ENCODE data around the gene ATG7. TPM values are rescaled to one million over a fixed set of nuclear protein-coding genes. Genes with fewer than 3 reads are reported as not detected.
A peak's percentile ranks its signal among the peaks of the same experiment; 100 is the strongest.

The ATG7 gene
- total RNA-seq, 1 donor from 2014 or later: 51.7 TPM

DNA sequence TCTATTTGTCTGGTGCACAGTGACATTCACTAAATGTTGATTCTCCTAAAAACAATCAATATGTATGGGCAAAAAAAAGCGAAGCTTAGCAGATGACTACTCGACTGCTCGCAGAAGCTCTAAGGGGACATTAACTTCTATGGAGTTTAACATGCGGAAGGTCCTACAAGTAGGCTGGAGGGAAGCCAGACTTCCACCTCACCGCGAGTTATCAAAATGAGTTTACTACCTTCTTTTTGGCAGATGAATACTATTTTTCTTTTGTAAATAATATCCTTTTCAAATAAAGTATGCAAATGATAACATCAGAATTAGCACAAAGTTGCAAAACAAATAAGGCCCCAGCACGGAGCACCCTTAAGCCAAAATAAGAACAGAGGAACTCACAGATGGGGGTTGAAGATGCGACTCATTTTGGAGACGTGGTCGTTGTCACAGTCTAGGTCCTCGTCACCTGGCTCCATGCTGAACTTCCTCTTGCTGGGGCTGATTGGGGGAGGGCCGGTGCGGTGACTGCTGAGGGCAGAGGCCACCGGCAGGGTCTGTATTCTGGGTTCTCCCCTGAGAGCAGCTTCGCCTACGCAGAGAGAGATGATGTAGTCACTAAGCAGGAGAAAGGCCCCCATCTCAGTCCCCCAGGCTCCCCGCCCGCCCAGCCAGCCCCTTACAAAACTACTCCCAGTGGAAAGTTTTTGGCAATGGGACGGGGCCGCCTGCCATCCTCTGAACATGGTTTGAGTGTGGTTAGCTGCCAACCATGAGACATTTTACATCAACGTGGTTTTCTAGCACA lies 329.4 kb downstream of the ATG7 start:
- Mint-ChIP-seq H3K27me3 (no peaks in the 10 kb centered on the region), H3K4me3 (peak overlapping the region; percentile 80), H3K27ac (peak overlapping the region; percentile 91), H3K36me3 (ENCODE audit: low read depth) (peaks cover 40% of the 10 kb centered on the region), H3K9me3 (no peaks in the 10 kb centered on the region), H3K4me1 (peaks cover 47% of the 10 kb centered on the region)
- peak; percentile 68 for DNase-seq
- TF ChIP-seq CTCF (IDR thresholded peaks at IDR 0.05): no peak
- ChIA-PET POLR2A (no interaction called here), CTCF (no interaction called here)
- intact Hi-C loops (cut with micrococcal nuclease): loop anchor here (1.0 kb wide), 1 partner anchor 41 kb away; no protein-coding TSS in a partner anchor
- peak; percentile 100 for ATAC-seq (ENCODE audit: low read depth)

- no peak for DNase-seq
- H3K4me3 Mint-ChIP-seq: peak overlapping the region; percentile 80
- no peaks in the 10 kb centered on the region for H3K27me3 Mint-ChIP-seq
- intact Hi-C loops (cut with micrococcal nuclease): loop anchor here (1.0 kb wide), 1 partner anchor 40 kb away; no protein-coding TSS in a partner anchor
- H3K27ac Mint-ChIP-seq: peak overlapping the region; percentile 91
- no peak for TF ChIP-seq CTCF (IDR thresholded peaks at IDR 0.05)
- ATAC-seq (ENCODE audit: low read depth): no peak
- H3K4me1 Mint-ChIP-seq: peaks cover 53% of the 10 kb centered on the region
- H3K36me3 Mint-ChIP-seq (ENCODE audit: low read depth): peaks cover 37% of the 10 kb centered on the region
- no peaks in the 10 kb centered on the region for H3K9me3 Mint-ChIP-seq
- ChIA-PET POLR2A (no interaction called here), CTCF (no interaction called here)
Measured at GRCh38 chr3:11602239-11602840, 330.1 kb downstream of the ATG7 start.

DNA sequence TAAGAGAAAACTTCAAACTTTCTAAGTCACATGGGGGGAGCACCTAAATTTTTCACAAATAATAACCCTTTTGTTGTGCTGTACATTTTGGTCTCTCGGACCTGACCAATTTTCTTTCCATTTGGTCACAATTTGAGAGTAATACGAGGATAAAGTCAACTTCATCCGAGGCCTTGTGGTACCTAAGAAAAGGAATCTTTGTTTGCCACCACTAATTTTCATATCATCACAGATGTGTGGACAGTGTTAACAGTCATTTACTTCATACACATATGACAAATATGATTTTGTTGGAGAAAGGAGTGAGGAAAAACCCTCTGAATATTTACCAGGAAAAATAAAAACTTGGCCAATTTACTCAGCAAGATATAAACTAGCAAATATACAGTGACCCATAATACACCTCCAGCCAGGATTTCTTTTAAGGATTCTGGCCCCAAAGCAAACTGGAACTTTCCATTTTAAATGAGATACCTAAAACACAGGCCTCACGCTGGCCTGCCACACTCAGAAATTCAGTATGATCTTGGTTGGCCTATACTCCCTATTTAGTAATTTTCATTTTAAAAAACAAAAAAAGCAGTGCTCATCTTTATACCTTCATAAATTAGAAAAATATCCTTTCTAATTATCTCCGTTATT lies 330.8 kb downstream of the ATG7 start:
- Mint-ChIP-seq H3K27ac (peak overlapping the region; percentile 72), H3K9me3 (no peaks in the 10 kb centered on the region), H3K36me3 (ENCODE audit: low read depth) (peaks cover 31% of the 10 kb centered on the region), H3K4me3 (no peak overlapping the region), H3K27me3 (no peaks in the 10 kb centered on the region), H3K4me1 (peaks cover 56% of the 10 kb centered on the region)
- TF ChIP-seq CTCF (IDR thresholded peaks at IDR 0.05): no peak
- no peak for DNase-seq
- CTCF ChIA-PET: no interaction called here
- ATAC-seq (ENCODE audit: low read depth): no peak
- intact Hi-C loops (cut with micrococcal nuclease): loop anchor here (1.0 kb wide), 1 partner anchor 39 kb away; no protein-coding TSS in a partner anchor
- POLR2A ChIA-PET: no interaction called here

DNA sequence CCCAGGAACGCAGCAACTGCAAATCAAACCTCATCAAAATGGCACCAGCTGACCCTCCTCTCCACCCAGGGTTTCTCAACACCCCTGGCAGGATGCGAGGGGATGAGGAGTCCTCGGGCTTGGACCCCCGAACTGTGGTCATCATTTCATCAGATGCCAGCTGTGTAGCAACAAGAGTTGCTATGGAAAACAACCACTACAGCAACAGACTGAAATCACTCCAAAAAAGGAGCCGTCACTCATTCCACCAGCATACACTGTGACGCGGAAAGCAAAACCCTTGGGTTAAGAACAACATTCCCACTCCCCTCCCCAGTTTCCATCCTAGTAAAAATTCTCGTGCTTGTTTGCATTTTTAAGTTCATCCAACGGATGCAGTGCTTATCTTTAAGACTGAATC lies 331.4 kb downstream of the ATG7 start:
- Mint-ChIP-seq H3K4me3 (no peak overlapping the region), H3K27me3 (no peaks in the 10 kb centered on the region), H3K27ac (peak overlapping the region; percentile 72), H3K36me3 (ENCODE audit: low read depth) (peaks cover 28% of the 10 kb centered on the region), H3K9me3 (no peaks in the 10 kb centered on the region), H3K4me1 (peaks cover 56% of the 10 kb centered on the region)
- no peak for DNase-seq
- no peak for ATAC-seq (ENCODE audit: low read depth)
- POLR2A ChIA-PET: no interaction called here
- intact Hi-C loops (cut with micrococcal nuclease): no loop called here
- CTCF ChIA-PET: no interaction called here
- TF ChIP-seq CTCF (IDR thresholded peaks at IDR 0.05): no peak

All from activated B cell treated with CpG ODN at 0.5 μM for 24 hours (primary cell).